ENCODE measurements around the gene PRRC2B.
"Not testable (repeated sequence)": the region's sequence is repeated elsewhere in the genome, so short reads cannot be mapped to it uniquely, and the experiment has no call there.

The PRRC2B gene

DNA sequence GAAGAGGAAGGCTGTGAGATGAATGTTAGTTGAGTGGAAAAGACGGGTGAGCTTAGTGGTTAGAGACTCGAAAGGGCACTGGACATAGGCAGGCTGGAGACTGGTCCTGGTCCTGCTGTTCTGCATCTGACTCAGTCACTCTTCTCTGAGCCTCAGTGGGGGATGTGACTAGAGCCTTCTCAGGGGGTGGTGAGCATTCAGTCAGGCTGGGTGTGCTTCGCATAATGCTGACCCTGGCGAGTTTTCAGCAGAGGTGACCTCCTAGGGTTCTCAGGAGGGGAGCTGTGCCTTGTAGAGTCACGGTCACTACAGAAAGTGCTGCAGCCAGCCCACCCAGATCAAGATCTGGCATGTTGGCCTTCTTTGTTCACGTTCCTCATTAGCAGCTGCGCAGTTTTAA is 44.3 kb downstream of the PRRC2B start:
- DNase-seq, result no peak

DNA sequence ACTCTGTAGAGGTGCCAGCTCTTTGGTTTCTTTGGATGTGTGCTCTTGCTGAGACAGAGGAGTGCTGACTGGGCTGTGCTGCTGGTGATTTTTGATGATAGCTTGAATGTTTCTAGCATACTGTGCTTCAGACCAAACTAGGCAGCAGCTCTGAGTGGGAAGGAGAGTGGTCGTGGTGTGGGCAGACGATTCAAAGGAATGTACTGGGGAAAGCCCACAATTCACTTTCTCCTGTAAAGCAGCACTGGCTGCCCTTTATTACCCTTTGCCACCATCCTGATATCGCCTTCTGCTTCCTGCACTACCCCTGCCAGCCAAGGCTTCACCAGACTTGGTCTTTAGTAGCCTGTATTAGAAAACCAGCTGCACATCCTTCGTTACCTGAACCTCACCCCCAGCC is 45.3 kb downstream of the PRRC2B start:
- no peak for DNase-seq

GRCh38 chr9:131441441-131441840 is 47.6 kb downstream of the PRRC2B start:
- no peak for DNase-seq

DNA sequence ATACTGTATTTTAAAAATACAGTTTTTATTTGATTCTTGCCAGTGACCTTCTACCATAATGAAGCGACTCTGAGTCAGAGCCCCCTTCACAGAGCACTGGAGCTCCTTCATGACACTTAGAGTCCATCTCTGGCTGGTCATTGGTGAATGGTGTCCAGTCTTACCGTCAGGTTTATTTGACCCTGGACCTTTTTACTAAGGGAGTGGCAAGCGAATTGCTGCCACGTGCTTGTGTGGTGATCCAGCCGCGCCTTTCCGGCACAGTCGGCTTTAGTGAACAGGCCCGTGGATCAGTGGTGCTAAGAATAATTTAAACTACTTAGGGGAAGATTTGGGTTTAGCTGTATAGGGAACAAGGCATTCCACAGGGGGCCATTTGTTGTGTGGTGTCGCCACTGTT is 48.5 kb downstream of the PRRC2B start:
- DNase-seq, result no peak

DNA sequence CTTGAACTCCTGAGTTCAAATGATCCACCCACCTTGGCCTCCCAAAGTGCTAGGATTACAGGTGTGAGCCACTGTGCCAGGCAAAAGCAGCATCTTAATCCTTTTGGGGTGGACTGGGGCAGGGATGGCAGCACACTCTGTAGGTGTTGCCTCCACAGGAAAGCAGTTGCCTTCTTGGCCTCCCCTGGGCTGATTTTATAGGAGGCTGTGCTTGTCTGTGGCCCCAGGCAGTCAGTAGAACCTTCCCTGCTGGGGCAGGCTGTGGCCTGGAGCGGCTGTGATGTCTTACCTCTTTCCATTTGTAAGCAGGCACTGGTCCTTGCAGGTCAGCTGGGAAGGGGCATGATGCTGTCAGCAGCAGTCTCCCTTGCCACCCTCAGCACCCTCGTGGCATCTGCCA is 49.8 kb downstream of the PRRC2B start:
- DNase-seq, result no peak

GRCh38 chr9:131446276-131446675 is 52.4 kb downstream of the PRRC2B start:
- no peak for DNase-seq

- DNase-seq, result peak in 1 of 3 experiments; percentile 27
Observed at GRCh38 chr9:131447148-131447547, 53.3 kb downstream of the PRRC2B start.

- no peak for DNase-seq
Observed at GRCh38 chr9:131447600-131447999, 53.7 kb downstream of the PRRC2B start.

- DNase-seq, result no peak
Observed at GRCh38 chr9:131448818-131449217, 54.9 kb downstream of the PRRC2B start.

- DNase-seq, result peak in 1 of 3 experiments; percentile 18
Observed at GRCh38 chr9:131449276-131449675, 55.4 kb downstream of the PRRC2B start.

DNA sequence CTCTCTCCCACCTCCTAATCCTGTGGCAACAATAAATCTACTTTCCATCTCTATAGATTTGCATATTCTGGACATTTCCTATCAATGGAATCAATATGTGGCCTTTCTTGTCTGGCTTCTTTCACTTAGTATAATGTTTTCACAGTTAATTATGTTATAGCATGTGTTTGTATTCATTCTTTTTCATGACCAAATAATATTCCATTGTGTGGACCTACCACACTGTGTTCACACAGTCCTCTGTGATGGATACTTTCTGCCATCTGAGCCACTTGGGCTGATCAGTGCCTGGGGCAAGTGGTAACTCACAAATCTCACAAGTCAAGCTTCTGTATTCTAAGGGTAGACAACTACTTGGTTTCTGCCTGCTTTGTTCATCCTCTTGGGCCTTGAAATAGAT is 60.1 kb downstream of the PRRC2B start:
- DNase-seq, result no peak

DNA sequence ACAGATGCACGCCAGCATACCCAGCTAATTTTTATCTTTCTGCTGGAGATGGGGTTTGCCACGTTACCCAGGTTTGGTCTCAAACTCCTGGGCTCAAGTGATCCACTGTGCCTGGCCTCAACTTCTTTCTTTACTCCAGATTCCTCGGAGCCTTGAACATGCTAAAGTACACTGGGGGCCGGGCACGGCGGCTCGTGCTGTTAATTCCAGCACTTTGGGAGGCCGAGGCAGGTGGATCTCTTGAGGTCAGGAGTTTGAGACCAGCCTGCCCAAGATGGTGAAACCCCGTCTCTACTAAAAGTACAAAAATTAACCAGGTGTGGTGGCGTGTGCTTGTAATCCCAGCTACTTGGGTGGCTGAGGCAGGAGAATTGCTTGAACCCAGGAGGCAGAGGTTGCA is 61.8 kb downstream of the PRRC2B start:
- DNase-seq, result not testable (repeated sequence)

DNA sequence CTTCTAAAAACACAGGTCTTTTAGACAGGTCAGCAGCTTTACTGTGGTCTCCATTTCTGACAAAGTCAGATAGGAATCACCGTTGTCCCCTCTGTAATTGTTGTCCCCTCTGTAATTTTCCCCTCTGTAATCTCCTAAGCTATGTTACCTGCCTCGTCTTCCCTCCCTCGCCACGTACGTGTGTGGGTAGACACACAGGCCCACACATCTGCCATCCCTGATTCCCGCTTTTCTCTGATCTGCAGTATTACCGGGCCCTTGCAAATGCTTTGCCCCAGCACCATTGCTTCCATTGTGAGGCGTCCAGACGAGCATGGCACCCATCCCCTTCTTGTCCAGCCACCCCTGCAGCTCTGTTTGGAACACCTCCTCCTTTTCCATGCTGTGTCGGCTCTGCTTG is 63.9 kb downstream of the PRRC2B start:
- no peak for DNase-seq

GRCh38 chr9:131459056-131459455 is 65.2 kb downstream of the PRRC2B start:
- no peak for DNase-seq

DNA sequence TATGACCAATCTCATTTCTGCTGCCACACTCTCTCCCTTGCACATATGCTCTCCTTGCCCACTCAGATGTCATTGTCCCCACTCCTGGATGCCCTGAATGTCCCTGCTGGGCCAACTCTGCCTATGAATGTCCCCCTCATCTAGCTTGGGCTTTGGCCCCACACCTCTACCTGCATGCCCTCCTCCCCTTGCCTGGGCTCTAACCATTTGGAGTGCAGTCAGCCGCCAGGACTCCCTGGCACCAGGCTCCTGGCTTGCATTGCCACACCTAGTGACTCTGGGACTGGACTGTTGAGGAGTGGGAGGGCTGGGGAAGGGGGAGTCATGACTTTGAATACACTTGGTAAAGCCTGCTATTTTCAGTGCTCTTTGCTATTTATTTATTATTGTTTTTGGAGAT is 67.3 kb downstream of the PRRC2B start:
- no peak for DNase-seq

GRCh38 chr9:131464354-131465000 is 70.6 kb downstream of the PRRC2B start:
- DNase-seq, result no peak

DNA sequence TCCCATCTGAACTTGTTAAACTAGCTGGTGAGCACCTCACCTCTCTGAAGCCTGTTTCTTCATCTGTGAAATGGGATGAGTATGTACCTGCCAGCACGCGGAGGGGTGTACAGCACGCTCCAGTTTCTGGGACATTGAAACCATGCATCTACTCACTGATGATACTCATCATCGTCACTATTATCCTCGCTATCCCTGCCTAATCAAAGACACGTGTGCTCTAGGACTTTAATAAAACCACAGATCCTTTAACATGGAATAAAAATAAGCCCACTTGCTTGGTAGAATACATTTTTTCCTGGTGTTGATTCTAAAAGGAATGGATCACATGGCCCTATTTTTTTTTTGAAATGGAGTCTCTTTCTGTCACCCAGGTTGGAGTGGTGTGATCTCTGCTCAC is 71.5 kb downstream of the PRRC2B start:
- no peak for DNase-seq

- DNase-seq, result no peak
Observed at GRCh38 chr9:131467214-131467935, 73.5 kb downstream of the PRRC2B start.

DNA sequence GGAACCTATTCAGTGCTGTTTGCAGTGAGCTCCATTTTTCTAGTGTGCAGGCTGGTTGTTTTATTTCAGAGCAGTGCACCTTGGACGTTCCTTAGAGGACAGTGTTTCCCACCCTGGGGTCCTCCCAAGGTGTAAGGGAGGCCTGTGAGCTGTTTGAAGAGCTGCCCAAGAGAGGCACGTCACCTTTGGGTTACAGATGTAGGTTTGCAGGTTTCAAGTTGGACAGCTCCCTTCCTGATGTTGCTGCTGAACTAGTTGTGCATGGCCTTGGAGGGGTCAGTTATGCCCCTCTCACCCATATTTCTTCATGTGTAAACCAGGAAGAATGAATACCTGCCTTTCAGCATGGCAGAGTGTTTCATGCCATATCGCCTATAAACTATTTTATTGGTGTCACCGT is 74.1 kb downstream of the PRRC2B start:
- no peak for DNase-seq

- peak in 1 of 3 experiments; percentile 11 for DNase-seq
Observed at GRCh38 chr9:131469356-131469755, 75.5 kb downstream of the PRRC2B start.

GRCh38 chr9:131469951-131470350 is 76.1 kb downstream of the PRRC2B start:
- no peak for DNase-seq

DNA sequence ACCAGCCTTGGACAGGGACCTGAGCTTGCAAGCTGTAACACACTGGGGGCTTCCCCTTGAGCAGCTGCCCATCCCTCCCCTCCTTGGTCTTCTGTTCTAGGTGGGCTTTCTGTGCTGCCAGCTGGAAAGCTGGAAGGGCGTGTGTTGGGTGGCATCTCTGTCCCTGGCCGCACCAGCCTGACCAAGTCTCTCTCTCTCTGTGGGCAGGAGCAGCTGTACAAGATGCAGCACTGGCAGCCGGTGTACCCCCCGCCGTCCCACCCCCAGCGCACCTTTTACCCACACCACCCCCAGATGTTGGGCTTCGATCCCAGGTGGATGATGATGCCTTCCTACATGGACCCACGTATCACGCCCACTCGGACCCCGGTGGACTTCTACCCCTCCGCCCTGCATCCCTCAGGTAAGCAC is 76.7 kb downstream of the PRRC2B start:
- no peak for DNase-seq

DNA sequence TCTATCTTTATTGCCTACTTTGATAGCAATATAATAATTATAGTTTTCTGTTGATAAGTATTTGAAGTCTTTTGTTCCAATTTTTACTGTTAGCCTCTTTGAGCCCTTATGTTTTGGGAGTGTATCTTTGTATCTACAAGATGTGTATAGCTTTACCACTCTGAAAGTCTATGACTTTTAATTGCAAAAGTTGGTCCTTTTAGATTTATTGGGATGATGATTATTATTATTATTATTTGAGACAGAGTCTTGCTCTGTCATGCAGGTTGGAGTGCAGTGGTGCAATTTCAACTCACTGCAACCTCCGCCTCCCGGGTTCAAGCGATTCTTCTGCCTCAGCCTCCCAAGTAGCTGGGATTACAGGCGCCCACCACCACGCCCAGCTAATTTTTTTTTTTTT is 78.2 kb downstream of the PRRC2B start:
- DNase-seq, result not testable (repeated sequence)

DNA sequence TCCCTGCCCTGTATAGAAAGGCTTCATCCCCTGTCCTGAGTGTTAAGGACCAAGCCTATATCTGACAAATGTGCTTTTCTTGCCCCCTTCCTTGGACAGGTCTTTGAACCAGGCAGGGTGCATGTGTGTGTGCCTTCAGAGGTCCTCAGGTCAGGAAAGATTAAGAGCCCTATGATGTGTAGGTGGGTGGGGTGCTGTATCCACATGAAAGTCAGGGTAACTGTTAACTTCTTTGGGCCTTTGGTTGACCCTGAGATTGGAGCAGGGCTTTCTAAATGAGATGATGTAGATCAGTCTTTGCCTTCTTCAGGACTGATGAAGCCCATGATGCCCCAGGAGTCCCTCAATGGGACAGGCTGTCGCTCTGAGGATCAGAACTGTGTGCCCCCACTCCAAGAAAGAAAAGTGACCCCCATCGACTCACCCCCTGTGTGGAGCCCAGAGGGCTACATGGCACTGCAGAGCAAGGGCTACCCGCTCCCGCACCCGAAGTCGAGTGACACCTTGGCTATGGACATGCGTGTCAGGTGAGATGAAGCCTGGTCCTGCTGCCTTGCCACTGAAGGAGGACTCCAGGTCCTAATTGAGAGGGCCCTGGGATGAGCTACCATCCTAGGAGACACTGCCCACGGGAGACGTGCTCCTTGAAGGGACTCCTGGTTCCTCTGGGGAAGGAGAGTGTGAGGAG is 79.5 kb downstream of the PRRC2B start:
- DNase-seq, result no peak
